Parathyroid adenoma (tissue), 2 donors: ENCODE results near the gene SLC1A7.

Source experiments
- H2AFZ ChIP-seq: fragments of 300-600 bp; sonication (generic); one replicate; pipeline ENCODE4 v1.7.0; 2017; ENCODE audit warnings: antibody characterized with exemption, mild to moderate bottlenecking
- H3K27ac ChIP-seq: fragments of 300-600 bp; sonication (generic); one replicate; pipeline ENCODE4 v1.7.0; 2017
- H3K27me3 ChIP-seq: fragments of 300-600 bp; sonication (generic); one replicate; pipeline ENCODE4 v1.7.0; 2017; ENCODE audit warnings: low read length; ENCODE audit not compliant: control insufficient read depth, insufficient read depth
- H3K36me3 ChIP-seq: fragments of 300-600 bp; sonication (generic); one replicate; pipeline ENCODE4 v1.7.0; 2017; ENCODE audit warnings: low read length; ENCODE audit not compliant: control insufficient read depth, insufficient read depth
- H3K4me1 ChIP-seq: fragments of 300-600 bp; sonication (generic); one replicate; pipeline ENCODE4 v1.7.0; 2017; ENCODE audit warnings: control low read depth
- H3K4me2 ChIP-seq: fragments of 300-600 bp; sonication (generic); one replicate; pipeline ENCODE4 v1.7.0; 2017; ENCODE audit warnings: low read length
- H3K4me3 ChIP-seq: fragments of 300-600 bp; sonication (generic); one replicate; pipeline ENCODE4 v1.7.0; 2017; ENCODE audit warnings: low read depth, low read length
- H3K79me2 ChIP-seq: fragments of 300-600 bp; sonication (generic); one replicate; pipeline ENCODE4 v1.7.0; 2017; ENCODE audit warnings: control low read depth
- H3K9ac ChIP-seq: fragments of 300-600 bp; sonication (generic); one replicate; pipeline ENCODE4 v1.7.0; 2017; ENCODE audit warnings: mild to moderate bottlenecking
- H3K9me3 ChIP-seq: fragments of 300-600 bp; sonication (generic); one replicate; pipeline ENCODE4 v1.7.0; 2017; ENCODE audit warnings: low read length; ENCODE audit not compliant: control insufficient read depth
- CTCF ChIP-seq: fragments of 300-600 bp; sonication (generic); IDR thresholded peaks from one replicate; pipeline ENCODE4 v1.7.0; 2017; ENCODE audit warnings: antibody characterized with exemption, mild to moderate bottlenecking
- donor health status: primary hyperparathyroidism.

Gene SLC1A7

GRCh38 chr1:53141487-53142055 lies 867 bp downstream of the SLC1A7 start:
- Histone ChIP-seq H3K4me3 (no peak overlapping the region), H3K27ac (no peak overlapping the region), H2AFZ (no peak overlapping the region), H3K27me3 (no peaks in the 10 kb centered on the region), H3K79me2 (no peaks in the 10 kb centered on the region), H3K9me3 (no peaks in the 10 kb centered on the region), H3K36me3 (no peaks in the 10 kb centered on the region), H3K9ac (no peak overlapping the region), H3K4me2 (no peak overlapping the region), H3K4me1 (no peaks in the 10 kb centered on the region)
- TF ChIP-seq CTCF: no peak

- Histone ChIP-seq H3K9me3 (no peaks in the 10 kb centered on the region), H3K27ac (no peak overlapping the region)
Measured at GRCh38 chr1:53140451-53140850, 2.0 kb downstream of the SLC1A7 start.

GRCh38 chr1:53139951-53140361 lies 2.5 kb downstream of the SLC1A7 start:
- no peak overlapping the region for H3K27ac ChIP-seq

More at GRCh38 chr1:53140451-53140850, 2.0 kb downstream of the SLC1A7 start:
- no peaks in the 10 kb centered on the region for H3K4me1 ChIP-seq
- no peaks in the 10 kb centered on the region for H3K27me3 ChIP-seq
- no peak overlapping the region for H2AFZ ChIP-seq
- H3K4me3 ChIP-seq: no peak overlapping the region
- no peaks in the 10 kb centered on the region for H3K79me2 ChIP-seq
- H3K36me3 ChIP-seq: no peaks in the 10 kb centered on the region
- TF ChIP-seq CTCF: no peak
- no peak overlapping the region for H3K9ac ChIP-seq
- H3K4me2 ChIP-seq: no peak overlapping the region

GRCh38 chr1:53138991-53139884 lies 3.2 kb downstream of the SLC1A7 start:
- TF ChIP-seq CTCF: no peak
- H3K27me3 ChIP-seq: no peaks in the 10 kb centered on the region
- no peaks in the 10 kb centered on the region for H3K36me3 ChIP-seq
- H3K4me2 ChIP-seq: no peak overlapping the region
- H3K9ac ChIP-seq: no peak overlapping the region
- H3K4me3 ChIP-seq: no peak overlapping the region
- no peaks in the 10 kb centered on the region for H3K9me3 ChIP-seq
- no peaks in the 10 kb centered on the region for H3K79me2 ChIP-seq
- no peak overlapping the region for H2AFZ ChIP-seq
- no peaks in the 10 kb centered on the region for H3K4me1 ChIP-seq
- no peak overlapping the region for H3K27ac ChIP-seq

More at GRCh38 chr1:53139951-53140361, 2.5 kb downstream of the SLC1A7 start:
- Histone ChIP-seq H3K9ac (no peak overlapping the region), H3K4me2 (no peak overlapping the region), H2AFZ (no peak overlapping the region), H3K36me3 (no peaks in the 10 kb centered on the region), H3K27me3 (no peaks in the 10 kb centered on the region), H3K9me3 (no peaks in the 10 kb centered on the region), H3K4me1 (no peaks in the 10 kb centered on the region), H3K4me3 (no peak overlapping the region), H3K79me2 (no peaks in the 10 kb centered on the region)
- TF ChIP-seq CTCF: no peak
